GM19395 (cell line): Measurements from ENCODE around the gene YY2.
"Not testable (repeated sequence)": the region's sequence is repeated elsewhere in the genome, so short reads cannot be mapped to it uniquely, and the experiment has no call there.

Source experiments
- ATAC-seq: cut with Tn5 transposase; IDR thresholded peaks from one replicate; pipeline ENCODE4 v1.9.1; 2021; ENCODE audit warnings: mild to moderate bottlenecking, moderate library complexity; ENCODE audit not compliant: unreplicated experiment

The YY2 gene

DNA sequence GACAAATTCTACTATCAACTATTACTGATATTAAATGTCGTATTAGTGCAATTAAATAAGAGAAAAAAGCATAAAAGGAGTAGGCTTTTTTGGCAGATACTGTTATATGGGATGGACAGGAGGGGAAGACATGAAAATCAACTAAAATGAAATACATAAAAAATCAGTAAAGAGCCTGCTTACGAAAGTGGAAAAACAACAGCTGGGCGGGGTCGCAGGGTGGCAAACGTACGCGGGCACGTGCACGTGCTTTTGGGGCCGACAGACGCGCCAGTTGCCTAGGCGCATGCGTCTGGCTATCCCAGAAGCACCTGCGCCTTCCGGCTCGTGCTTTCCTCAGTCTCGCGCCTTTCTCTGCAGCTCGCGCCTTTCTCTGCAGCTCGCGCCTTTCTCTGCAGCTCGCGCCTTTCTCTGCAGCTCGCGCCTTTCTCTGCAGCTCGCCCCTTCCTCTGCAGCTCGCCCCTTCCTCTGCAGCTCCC lies at the start of gene YY2:
YY2 (plus strand) TSS at position 51 of the 479 bp plus-strand sequence. CDS start 498 bp downstream, outside the sequence.
- no peak for ATAC-seq

DNA sequence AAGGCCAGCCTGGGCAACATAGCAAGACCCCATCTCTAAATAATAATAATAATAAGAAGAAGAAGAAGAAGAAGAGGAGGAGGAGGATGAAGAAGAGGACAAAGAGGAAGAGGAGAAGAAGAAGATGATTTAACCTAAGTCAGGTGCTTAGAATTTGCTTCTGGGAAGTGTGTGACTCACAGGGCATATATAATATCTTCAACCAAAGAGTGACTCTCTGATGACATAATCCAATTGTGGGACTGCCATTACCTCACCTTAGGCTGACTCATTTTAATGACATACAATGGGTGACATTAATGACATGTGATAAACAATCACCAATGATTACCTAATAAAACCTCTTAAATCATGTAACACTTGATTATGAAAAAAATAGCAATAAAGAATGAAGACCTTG lies 49.1 kb upstream of the YY2 start:
- ATAC-seq = no peak

DNA sequence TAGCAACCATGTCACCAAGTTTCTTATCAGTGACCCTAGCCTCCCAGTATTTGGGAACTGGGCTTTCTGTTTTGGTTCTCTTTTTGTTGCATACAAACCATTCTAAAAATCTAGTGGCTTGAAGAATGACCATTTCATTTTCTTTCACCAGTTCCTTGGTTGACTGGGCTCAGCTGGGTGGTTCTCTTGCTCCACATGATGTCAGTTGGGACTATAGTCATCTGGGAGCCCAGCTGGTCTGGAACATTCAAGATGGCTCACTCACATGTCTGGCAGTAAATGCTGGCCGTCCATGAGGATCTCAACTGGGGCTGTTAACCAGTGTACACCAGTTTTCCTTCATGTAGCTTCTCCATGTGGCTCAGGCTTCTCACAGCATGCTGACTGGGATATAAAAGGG lies 44.0 kb upstream of the YY2 start:
- ATAC-seq = no peak

DNA sequence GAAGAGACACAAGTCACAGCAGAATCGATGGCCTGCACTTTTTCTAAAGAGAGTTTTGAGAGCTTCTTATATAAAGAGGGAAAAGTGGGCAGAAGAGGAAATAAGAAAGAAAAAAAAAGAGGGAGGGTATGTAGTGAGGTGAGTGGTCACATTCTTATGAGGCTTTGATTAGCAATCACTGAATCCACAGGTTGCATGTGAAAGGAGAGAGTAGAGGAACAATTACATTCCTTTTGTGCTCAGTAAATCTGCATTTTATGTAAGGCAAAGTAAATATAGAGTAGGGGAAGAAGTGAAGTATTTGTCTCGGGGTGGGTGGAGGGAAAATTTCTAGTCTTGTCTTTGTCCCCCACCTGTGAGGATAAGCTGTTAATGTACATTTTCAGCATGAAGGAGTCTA lies 43.2 kb upstream of the YY2 start:
- no peak for ATAC-seq

DNA sequence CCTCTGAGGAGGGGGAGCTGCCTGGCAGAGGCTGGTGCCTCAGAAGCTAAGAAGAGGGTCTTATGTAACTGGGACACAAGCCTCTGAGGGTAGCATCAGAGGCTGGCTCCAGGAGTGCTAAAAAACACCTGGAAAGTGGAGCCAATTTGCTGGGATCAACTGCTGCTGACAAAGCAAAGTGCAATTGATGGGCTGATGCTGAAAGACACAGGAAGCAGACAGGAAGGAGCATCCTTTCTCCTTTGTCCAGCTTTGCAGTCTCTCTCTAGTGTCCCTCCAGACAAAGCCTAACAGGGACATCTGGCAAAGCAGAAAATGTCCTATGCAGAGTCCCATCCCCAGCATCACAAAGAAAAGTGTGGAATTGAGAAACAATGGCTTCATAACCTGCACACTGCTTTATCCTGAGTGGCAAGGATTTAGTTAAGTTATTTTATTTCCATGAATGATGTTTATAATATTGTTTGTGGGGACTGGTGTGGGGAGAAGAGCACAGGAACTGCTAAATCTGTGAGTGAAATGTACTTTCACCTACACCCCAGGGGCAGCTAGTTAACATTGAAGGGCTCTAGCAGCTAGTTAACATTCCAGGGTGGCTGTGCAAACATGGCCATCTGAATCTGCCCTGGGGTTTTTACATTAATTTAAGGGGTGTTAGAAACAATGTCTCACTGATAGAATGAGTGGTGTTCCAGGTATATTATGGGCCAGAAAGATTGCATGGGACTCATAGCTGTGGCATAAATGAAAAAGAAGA lies 42.0 kb upstream of the YY2 start:
- no peak for ATAC-seq

DNA sequence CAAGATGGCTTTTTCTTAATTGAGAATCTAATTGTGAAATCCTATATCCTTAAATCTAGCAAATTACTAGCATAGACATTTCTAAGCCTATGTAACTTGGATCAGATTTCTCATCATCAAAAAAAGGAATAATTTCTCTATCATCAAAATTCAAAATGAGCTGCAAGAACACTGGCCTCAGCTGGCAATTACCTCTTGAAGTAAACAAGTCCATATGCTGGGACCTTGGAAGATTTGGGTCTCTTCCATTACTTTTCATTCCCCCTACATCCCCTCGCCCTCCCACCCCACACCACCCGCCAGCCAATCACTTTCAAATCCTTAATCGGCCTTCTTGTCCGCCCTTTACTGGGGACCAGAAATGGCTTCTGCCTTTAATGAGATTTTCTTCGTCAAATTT lies 39.7 kb upstream of the YY2 start:
- no peak for ATAC-seq

DNA sequence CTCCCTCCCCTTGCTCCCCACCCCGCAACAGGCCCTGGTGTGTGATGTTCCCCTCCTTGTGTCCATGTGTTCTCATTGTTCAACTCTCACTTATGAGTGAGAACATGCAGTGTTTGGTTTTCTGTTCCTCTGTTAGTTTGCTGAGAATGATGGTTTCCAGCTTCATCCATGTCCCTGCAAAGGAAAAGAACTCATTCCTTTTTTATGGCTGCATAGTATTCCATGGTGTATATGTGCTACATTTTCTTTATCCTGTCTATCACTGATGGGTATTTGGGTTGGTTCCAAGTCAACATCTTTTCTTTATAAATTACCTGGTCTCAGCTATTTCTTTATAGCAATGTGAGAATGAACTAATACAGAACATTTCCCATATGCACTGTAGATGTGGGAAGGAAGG lies 35.6 kb upstream of the YY2 start:
- ATAC-seq = not testable (repeated sequence)

DNA sequence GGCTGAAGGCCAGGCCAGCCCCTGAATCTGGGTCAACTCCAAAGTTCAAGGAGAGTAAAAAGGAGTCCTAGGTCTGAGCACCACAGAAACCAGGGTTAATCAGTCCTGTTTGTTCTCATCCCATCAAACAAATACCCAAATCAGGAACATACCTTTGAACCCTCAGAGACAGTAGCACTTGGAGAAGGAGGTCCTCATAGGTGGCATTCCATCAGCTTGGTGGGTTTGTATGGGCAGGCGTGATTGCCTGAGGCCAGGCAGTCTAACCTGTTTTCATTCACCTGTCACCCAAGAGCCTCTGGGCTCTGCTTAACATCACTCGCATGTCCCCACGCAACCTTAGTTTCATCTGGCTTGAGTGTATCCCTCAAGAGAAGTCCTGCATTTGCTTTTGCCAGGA lies 33.9 kb upstream of the YY2 start:
- no peak for ATAC-seq

DNA sequence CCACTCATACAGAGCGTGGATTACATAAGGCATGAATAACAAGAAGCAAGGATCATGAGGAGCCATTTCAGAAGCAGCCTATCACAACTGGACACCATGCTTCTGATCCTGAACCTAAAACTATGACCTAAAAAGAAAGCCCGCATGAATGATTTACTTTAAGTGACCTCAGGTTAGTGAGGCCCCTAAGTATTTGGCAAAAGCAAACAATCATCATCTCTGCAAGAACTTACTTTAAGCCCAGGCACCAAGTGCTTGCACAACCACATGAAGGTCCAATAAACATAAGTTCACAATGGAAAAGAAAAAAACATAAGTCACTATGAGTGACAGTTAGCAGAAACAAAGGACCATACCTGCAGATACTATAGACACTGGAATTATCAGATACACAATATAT lies 24.3 kb upstream of the YY2 start:
- ATAC-seq = no peak

DNA sequence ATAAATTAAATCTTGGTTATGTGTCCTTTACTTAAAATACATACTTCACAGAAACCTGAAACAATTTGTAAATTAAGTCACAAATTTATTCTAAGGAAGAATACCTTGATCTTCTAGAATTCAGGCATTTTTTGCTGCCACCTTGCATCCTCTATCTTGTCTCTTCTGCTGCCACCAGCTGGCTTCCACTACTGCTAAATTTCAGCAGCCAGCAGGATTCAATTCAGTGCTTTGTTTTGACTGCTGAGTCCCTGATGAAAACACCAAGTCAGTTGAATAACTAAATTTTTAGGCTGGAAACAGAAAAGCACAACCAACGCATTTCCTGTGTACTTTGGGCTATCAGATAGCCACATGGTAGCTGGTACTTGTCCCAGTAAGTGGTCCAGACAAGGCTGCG lies 18.7 kb upstream of the YY2 start:
- ATAC-seq = no peak

DNA sequence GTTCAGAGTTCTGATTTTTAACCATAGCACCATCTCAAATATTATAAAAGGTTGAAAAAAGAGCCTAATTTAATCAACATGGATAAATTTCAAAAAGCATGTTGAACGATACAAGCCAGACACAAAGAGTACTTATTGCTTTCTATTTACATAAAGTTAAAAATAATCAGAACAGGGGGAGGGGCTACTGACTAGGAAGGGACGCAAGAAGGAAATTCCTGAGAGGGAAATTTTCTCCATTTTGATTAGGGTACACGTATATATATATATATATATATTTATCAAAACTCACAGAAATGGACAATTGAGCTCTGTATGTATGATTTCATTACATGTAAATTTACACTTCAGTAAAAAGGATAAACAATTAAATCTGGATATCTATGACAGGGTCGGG lies 16.9 kb upstream of the YY2 start:
- no peak for ATAC-seq

DNA sequence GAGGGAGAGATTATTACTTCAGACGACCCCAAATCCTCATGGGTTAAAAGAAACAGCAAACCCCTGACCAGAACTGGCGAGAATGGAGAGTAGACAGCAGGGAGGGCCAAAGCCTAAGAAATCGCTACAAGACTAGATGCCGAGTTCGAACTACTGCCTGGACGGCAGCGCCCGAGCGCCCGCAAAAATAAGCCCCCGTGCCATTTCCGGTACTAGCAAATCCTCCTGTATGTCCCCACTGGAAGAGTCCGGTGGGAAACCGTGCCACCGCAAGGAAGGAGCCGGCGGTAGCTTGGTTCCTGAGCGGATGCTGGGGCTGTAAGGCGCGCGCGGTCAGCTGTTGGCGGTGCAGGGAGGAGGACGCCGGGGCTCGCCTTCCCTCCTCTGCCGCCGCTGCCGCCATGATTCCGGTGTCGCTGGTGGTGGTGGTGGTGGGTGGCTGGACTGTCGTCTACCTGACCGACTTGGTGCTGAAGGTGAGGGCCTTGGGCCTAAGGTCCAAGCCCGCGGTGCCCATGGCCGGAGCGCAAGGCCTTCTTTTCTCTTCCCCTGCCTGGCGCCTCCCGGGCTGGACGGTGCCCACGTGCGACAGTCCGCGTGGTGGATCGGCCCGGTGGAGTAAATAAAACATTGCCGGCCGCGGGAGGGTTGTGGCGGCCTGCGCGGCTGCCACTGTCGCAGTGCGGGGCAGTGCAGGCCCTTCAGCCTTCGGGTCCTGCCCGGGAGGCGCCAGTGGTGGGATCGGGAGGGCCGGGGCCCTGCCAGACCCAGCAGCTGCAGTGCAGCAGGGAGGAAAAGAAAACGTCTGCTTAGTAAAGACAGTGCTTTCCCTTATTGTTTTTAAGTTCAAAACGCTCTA lies 16.2 kb upstream of the YY2 start, which contains the start of gene MBTPS2:
MBTPS2 (plus strand) TSS at position 284 of the 859 bp plus-strand sequence; CDS start at position 402, 118 bp downstream.
- ATAC-seq = peak; percentile 86

DNA sequence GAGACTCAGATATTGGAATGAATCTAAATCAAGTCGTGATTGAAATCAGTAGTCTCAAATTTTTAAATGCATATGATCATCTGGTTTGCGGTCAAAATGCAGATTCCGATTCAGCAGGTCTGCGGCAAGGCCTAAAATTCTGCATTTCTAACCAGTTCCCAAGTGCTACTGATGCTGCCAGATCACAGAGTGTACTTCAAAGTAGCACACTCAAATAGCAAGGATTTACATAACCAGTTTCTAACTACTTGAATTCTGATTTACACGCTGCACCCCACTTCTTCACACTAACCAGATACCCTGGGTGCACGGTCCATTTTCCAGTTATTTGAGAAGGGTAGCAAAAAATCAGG lies 15.6 kb upstream of the YY2 start:
- ATAC-seq = peak; percentile 26

DNA sequence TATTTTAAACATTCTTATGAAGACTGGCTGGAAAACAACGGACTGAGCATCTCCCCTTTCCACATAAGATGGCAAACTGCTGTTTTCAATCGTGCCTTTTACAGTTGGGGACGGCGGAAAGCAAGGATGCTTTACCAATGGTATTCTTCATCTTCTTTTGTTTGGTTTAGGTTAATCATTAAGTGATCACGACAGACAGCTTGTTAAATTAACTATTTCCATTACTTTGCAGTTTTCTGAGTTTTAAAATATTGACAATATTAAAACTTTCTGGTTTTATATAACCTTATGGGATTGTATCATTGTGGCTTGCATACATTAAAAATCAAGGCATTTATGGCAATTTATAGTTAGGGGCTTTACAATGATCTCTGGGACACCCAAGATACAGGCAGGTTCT lies 12.6 kb upstream of the YY2 start:
- ATAC-seq = no peak

DNA sequence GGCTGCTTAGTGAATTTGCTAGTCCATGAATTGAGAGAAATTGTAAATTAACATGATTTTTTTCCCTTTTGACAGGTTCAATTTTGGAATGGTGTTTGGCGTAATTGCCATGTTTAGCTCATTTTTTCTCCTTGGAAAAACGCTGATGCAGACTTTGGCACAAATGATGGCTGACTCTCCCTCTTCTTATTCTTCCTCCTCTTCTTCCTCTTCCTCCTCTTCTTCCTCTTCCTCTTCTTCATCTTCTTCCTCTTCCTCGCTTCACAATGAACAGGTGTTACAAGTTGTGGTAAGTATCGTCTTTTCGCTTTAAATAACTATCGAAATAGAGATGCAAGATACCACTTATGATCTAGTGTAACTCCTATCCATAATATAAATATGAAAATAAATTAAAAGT lies 10.7 kb upstream of the YY2 start:
- ATAC-seq = no peak

DNA sequence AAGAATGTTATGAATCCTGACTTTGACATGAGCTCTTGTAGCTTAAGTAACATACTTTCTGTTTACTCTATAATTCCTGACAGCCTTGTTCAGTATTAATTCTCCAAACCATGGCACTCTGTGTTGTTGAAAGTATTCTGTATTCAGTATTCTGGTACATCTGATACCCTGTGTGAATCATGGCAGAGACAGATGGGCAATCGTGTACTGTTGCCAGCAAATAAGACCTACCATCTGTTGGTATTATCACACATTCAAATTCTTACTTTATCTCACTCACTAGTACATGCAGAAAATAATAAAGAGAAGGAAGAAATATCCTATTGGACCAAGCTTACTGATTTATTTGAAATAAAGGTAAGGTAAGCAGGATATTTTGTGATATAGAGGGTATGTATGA lies 8.4 kb upstream of the YY2 start:
- no peak for ATAC-seq

DNA sequence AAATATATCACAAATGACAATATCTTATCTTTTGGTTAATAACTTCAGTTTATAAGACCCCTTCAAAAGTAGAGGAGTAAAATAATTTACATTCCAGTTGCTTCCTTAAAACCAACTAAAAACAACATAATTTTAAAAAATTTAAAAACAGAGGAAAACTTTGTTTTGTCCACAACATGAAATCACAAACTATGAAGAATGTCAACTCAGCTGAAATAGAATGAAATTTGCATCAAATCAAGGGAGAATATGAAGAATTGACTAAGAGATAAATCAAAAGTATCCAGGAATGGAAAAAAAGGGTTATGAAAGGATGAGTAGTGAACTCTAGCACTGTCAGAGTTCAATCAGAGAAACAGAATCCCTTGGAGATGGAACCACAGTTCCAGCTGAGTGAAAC lies 2.2 kb upstream of the YY2 start:
- no peak for ATAC-seq

DNA sequence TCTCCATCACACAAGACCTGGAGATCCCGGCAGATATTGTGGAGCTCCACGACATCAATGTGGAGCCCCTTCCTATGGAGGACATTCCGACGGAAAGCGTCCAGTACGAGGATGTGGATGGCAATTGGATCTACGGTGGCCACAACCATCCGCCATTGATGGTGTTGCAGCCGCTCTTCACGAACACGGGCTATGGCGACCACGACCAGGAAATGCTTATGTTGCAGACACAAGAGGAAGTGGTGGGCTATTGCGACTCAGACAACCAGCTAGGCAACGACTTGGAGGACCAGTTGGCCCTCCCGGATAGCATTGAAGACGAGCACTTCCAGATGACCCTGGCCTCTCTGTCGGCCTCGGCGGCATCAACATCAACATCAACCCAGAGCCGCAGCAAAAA lies 717 bp downstream of the YY2 start:
- no peak for ATAC-seq

DNA sequence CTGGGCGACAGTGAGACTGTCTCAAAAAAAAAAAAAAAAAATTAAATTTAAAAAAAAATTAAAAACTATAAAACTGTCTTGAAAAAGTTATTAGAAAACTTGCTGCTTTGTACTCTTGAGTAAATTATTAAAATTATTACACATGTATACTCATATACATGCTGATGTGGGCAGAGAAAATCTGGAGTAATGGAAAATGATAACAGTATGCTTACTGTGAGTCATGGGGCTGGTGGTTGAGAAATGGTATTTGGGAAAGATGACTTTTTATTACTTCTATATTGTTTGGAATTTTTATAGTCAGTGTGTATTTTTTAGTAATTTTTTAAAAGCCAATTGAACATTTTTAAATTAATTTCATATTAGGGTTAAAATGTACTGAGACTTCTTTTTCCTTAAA lies 7.5 kb downstream of the YY2 start:
- no peak for ATAC-seq

DNA sequence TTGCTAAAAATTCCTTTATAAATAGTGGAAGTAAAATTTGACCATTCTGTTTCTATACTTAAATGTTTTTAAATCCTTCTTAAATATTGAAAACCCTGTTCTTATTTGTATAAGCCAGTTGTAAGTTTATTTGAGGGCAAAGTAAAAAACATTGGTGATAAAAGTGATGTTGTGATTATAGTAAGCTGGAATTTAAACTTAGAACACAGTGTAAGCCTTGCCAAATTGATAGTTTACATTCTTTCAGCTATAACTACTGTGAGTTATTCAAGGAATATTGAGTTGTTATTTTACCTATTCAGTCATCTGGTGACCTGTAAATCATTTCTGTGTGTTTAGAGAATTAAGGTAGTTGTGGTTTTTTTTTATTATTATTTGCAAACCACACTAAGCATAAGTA lies 9.6 kb downstream of the YY2 start:
- no peak for ATAC-seq

DNA sequence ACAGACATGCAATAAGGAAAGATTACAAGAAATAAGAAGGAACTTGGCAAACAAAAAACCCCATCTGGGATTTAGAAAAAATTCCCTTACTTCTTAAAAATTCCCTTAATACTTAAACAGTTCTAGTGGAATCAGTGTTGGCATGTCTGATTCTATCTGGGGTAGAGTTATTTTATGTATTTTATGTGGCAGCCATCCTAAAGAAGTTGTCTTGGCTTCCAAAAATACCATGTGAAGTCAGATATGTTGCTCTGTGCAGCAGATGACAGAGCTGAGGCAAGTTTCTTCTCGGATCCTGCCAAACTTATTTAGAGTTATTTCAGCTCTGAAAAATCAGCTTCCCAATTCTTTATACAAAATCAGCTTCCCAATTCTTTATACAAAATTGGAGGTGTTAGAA lies 14.7 kb downstream of the YY2 start:
- no peak for ATAC-seq
